ENCODE results near the gene CTNND1. TPM values are rescaled to one million over a fixed set of nuclear protein-coding genes. Genes with fewer than 3 reads are reported as not detected.

The CTNND1 gene
- total and polyA plus RNA-seq, 2 of the 4 experiments (the other 2 are of a cell fraction) = 88.5 to 229 TPM

DNA sequence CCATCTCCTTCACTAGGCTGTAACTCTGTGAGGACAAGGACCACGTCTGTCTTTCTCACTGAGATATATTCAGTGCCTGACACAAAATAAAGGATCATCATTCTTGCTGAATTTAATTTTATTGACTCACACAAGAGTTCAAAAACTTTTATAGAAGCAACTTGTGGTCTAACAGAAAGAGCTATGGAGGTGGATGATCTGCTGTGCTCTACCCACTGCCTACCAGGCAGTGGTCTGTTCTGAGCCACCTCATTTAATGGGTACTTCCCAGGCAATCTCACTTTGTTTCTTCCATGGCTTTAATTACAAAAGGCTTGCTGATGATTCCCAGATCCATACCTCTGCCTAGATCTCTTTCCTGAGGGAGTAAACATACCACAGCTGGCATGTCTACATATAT, 14.7 kb upstream of the CTNND1 start:
- Histone ChIP-seq H3K14ac (replicated peaks; ENCODE audit: low read depth, low read length) (no peak overlapping the region), H3K36me3 (ENCODE audit: control insufficient read depth, insufficient read depth, low read length) (peaks cover 35% of the 10 kb centered on the region), H2BK5ac (ENCODE audit: low read depth, low read length, poor library complexity, severe bottlenecking) (no peak overlapping the region), H4K20me1 (ENCODE audit: insufficient read depth, low read length) (no peaks in the 10 kb centered on the region), H3K23ac (ENCODE audit: low read depth, low read length) (no peak overlapping the region), H3K9me3 (ENCODE audit: control insufficient read depth, insufficient read depth, low read length) (no peaks in the 10 kb centered on the region), H4K8ac (ENCODE audit: low read depth in 2 of 2, low read length in 2 of 2) (no peak overlapping the region), H3K4me2 (ENCODE audit: low read depth, low read length) (no peak overlapping the region), H2BK20ac (ENCODE audit: low read depth, low read length) (no peak overlapping the region), H2AK9ac (replicated peaks; ENCODE audit: low read depth, low read length, poor library complexity) (no peak overlapping the region), H2BK120ac (ENCODE audit: low read depth, low read length) (no peak overlapping the region), H3K18ac (ENCODE audit: low read depth, low read length) (no peak overlapping the region), H3K27ac (ENCODE audit: insufficient read depth, low read length) (no peak overlapping the region), H3K4me3 (ENCODE audit: insufficient read depth, low read depth, low read length) (no peak overlapping the region), H4K5ac (ENCODE audit: low read depth, low read length) (no peak overlapping the region), H3K56ac (ENCODE audit: extremely low read depth, insufficient read depth, low read length) (no peak overlapping the region), H3K4me1 (ENCODE audit: control insufficient read depth, insufficient read depth, low read length) (peaks cover 2% of the 10 kb centered on the region; the same call in 1 of the 2 replicates), H2AK5ac (ENCODE audit: low read depth, low read length) (no peak overlapping the region), H3K9ac (ENCODE audit: low read depth, low read length) (no peak overlapping the region), H3K9me1 (ENCODE audit: insufficient read depth, low read length) (0 out of 2 replicates have a peak, but pooled peaks cover 3% of the 10 kb centered on the region), H2BK15ac (ENCODE audit: low read depth, low read length) (no peak overlapping the region), H4K91ac (ENCODE audit: insufficient read depth, low read depth, low read length) (no peak overlapping the region), H3K27me3 (ENCODE audit: control insufficient read depth, insufficient read depth, low read length) (no peaks in the 10 kb centered on the region), H2AFZ (replicated peaks; ENCODE audit: low read length, poor library complexity) (no peak overlapping the region), H3K79me1 (ENCODE audit: low read depth in 1 of 2, low read length in 2 of 2) (peaks cover 22 to 33% of the 10 kb centered on the region in 2 experiments), H3K4ac (ENCODE audit: low read depth, low read length) (no peak overlapping the region)
- WGBS, 2 experiments (ENCODE audit: extremely low coverage in 2 of 2, insufficient read length in 1 of 2) = no CpG with 5 or more reads among the region's 1 CpG
- dilution Hi-C loops (cut with HindIII; ENCODE audit: low sequenced_read_pairs, unreplicated experiment) (no loop called here), intact Hi-C loops (cut with micrococcal nuclease) (loop anchor here (10.0 kb wide), 1 partner anchor 538 kb away; no protein-coding TSS in a partner anchor), in situ Hi-C loops (cut with MboI; ENCODE audit: low sequenced_read_pairs) (loop anchor here (5.0 to 10.0 kb wide), 2 partner anchors 55 to 768 kb away; no protein-coding TSS in a partner anchor)
- BruUV-seq (replicated peaks) = no TSS peak
- ChIA-PET CTCF (interaction anchor here (0.6 kb wide), 1 partner anchor 60 kb away, joined by 3 read pairs; no protein-coding TSS in a partner anchor), POLR2A (ENCODE audit: unreplicated experiment) (no interaction called here)
- DNase-seq (no peak), ATAC-seq (ENCODE audit: low read depth) (no peak)
- TF ChIP-seq NFE2L2 (IDR thresholded peaks at IDR 0.05; ENCODE audit: low read depth, low read length) (no peak), POLR2A (IDR thresholded peaks at IDR 0.05; ENCODE audit: low read depth, low read length) (no peak), CTCF (conservative IDR thresholded peaks at IDR 0.05; ENCODE audit: low read depth, low read length) (no peak), MAFK (IDR thresholded peaks at IDR 0.05; ENCODE audit: low read depth, low read length) (no peak), USF2 (IDR thresholded peaks at IDR 0.05; ENCODE audit: low read depth, low read length) (no peak), SMC3 (IDR thresholded peaks at IDR 0.05; ENCODE audit: low read depth, low read length) (no peak), RAD21 (IDR thresholded peaks at IDR 0.05; ENCODE audit: low read length) (no peak), FOS (IDR thresholded peaks at IDR 0.05; ENCODE audit: low read depth, low read length) (no peak)

Measured in IMR-90 (cell line).